HepG2 (cell line): ENCODE results near the gene ABCB8. TPM values are rescaled to one million over a fixed set of nuclear protein-coding genes. Genes with fewer than 3 reads are reported as not detected.
A peak's percentile ranks its signal among the peaks of the same experiment; 100 is the strongest.

ENCODE experiments used
- ATF1 ChIP-seq: IDR thresholded peaks from 2 replicates; pipeline ENCODE4 v1.6.1; 2016; ENCODE audit warnings: mild to moderate bottlenecking, control low read depth
- E2F5 ChIP-seq: sonication (generic); formaldehyde crosslinking; conservative IDR thresholded peaks from 2 replicates; pipeline ENCODE4 v1.4.0; 2020; ENCODE audit warnings: missing genetic modification reagents
- GABPA ChIP-seq, 2 experiments: IDR thresholded peaks; 2 replicates each; pipeline ENCODE4 v1.6.1; 2011 to 2016; ENCODE audit warnings: low read depth in 2 of 2, low read length in 1 of 2, missing biosample characterization in 1 of 2, missing genetic modification characterization in 1 of 2
- KAT2B ChIP-seq: fragments of 150-350 bp; IDR thresholded peaks from 2 replicates; pipeline ENCODE4 v1.6.1; 2014; ENCODE audit warnings: low read depth, low read length, borderline replicate concordance
- RXRA ChIP-seq: sonication (generic); formaldehyde crosslinking; IDR thresholded peaks from 2 replicates; pipeline ENCODE4 v1.5.1; 2020; ENCODE audit warnings: missing genetic modification reagents
- TBP ChIP-seq: sonication (generic); formaldehyde crosslinking; IDR thresholded peaks from 2 replicates; pipeline ENCODE4 v1.5.0; 2020; ENCODE audit warnings: missing genetic modification reagents
- ZNF101 ChIP-seq: sonication (generic); formaldehyde crosslinking; IDR thresholded peaks from 2 replicates; pipeline ENCODE4 v1.4.0; 2020; ENCODE audit warnings: mild to moderate bottlenecking, low read depth, missing genetic modification reagents, borderline replicate concordance
- ZNF318 ChIP-seq: sonication (generic); formaldehyde crosslinking; IDR thresholded peaks from 2 replicates; pipeline ENCODE4 v1.4.0; 2020; ENCODE audit warnings: mild to moderate bottlenecking, missing genetic modification reagents
- ZNF337 ChIP-seq: sonication (generic); formaldehyde crosslinking; IDR thresholded peaks from 2 replicates; pipeline ENCODE4 v1.5.1; 2020; ENCODE audit warnings: missing genetic modification reagents, low read depth, mild to moderate bottlenecking, borderline replicate concordance
- ZNF362 ChIP-seq: sonication (generic); formaldehyde crosslinking; IDR thresholded peaks from 2 replicates; pipeline ENCODE4 v1.4.0; 2020; ENCODE audit warnings: missing genetic modification reagents, mild to moderate bottlenecking, borderline replicate concordance
- ZNF597 ChIP-seq: sonication (generic); formaldehyde crosslinking; IDR thresholded peaks from 2 replicates; pipeline ENCODE4 v1.5.0; 2020; ENCODE audit warnings: missing genetic modification reagents
- ZNF615 ChIP-seq: sonication (generic); formaldehyde crosslinking; IDR thresholded peaks from 2 replicates; pipeline ENCODE4 v1.5.0; 2020; ENCODE audit warnings: mild to moderate bottlenecking, missing genetic modification reagents, borderline replicate concordance
- ZNF710 ChIP-seq: sonication (generic); formaldehyde crosslinking; IDR thresholded peaks from 2 replicates; pipeline ENCODE4 v1.5.0; 2020; ENCODE audit warnings: mild to moderate bottlenecking, missing genetic modification reagents, borderline replicate concordance
- ZNF766 ChIP-seq: sonication (generic); formaldehyde crosslinking; IDR thresholded peaks from 2 replicates; pipeline ENCODE4 v1.5.0; 2020; ENCODE audit warnings: missing genetic modification reagents, borderline replicate concordance
- polyA plus RNA-seq, 8 experiments: library from polyadenylated mRNA; depleted of rRNA in 3 of 8; stranded (reverse) in 7 of 8; unstranded in 1 of 8; fragments of >200 nt; fragmentation: Illumina TruSeq in 4 of 8; extraction: Trizol in 4 of 8; gene quantifications; 2 replicates each; pipeline versions ENCODE4 v1.2.1 to v1.2.3, GENCODE V29; 2011 to 2016; ENCODE audit warnings: low read depth in 4 of 8, missing spikeins in 1 of 8, mixed read lengths in 1 of 8; ENCODE audit not compliant: insufficient read depth in 1 of 8
- total RNA-seq, 5 experiments: library from RNA; depleted of rRNA; stranded (reverse); fragments of >200 nt; fragmentation: Illumina TruSeq; extraction: Trizol; gene quantifications; 2 replicates each; pipeline ENCODE4 v1.2.3, GENCODE V29; 2016; ENCODE audit warnings: low read depth in 1 of 5

Gene ABCB8
- total and polyA plus RNA-seq, 2 of the 13 experiments (the other 11 are each of a cell fraction or from before 2014, with no cell fraction given), result 6.6 to 16.7 TPM

- no peak for TF ChIP-seq ZNF766
- TF ChIP-seq RXRA (CRISPR knock-in tag), result no peak
- TF ChIP-seq ZNF101 (CRISPR knock-in tag), result no peak
- no peak for TF ChIP-seq E2F5 (CRISPR knock-in tag)
- TF ChIP-seq ZNF337 (CRISPR knock-in tag), result 0 out of 2 replicates have a peak, but pooled peaks have one; percentile 38
- no peak for TF ChIP-seq GABPA (IDR thresholded peaks at IDR 0.05; ENCODE audit: low read depth, low read length)
- peak; percentile 21; the same call in 1 of the 2 replicates for TF ChIP-seq GABPA (CRISPR knock-in tag; IDR thresholded peaks at IDR 0.05; ENCODE audit: low read depth)
- no peak for TF ChIP-seq TBP (CRISPR knock-in tag)
- no peak for TF ChIP-seq ZNF615 (CRISPR knock-in tag)
- no peak for TF ChIP-seq ZNF318 (CRISPR knock-in tag)
- TF ChIP-seq ZNF710, result peak; percentile 66
- no peak for TF ChIP-seq ZNF597 (CRISPR knock-in tag)
- TF ChIP-seq ZNF362 (CRISPR knock-in tag), result no peak
- TF ChIP-seq ATF1 (CRISPR knock-in tag), result no peak
- no peak for TF ChIP-seq KAT2B
These were observed 34.4 kb downstream of the ABCB8 start (continued) for GRCh38 chr7:151062399-151063211.
